LNCAP (cell line): ENCODE results near the gene SCAF1.

Experiments used
- CTCF ChIP-seq: fragments of 450-650 bp; IDR thresholded peaks from 2 replicates; pipeline ENCODE4 v1.5.1; 2017; ENCODE audit warnings: mild to moderate bottlenecking

Gene SCAF1

GRCh38 chr19:49605605-49606004, 36.4 kb upstream of the SCAF1 start:
- no peak for TF ChIP-seq CTCF

- TF ChIP-seq CTCF: no peak
Measured at GRCh38 chr19:49609499-49610092, 32.4 kb upstream of the SCAF1 start.

- no peak for TF ChIP-seq CTCF
Measured at GRCh38 chr19:49613374-49613773, 28.6 kb upstream of the SCAF1 start.

- TF ChIP-seq CTCF: no peak
Measured at GRCh38 chr19:49614096-49614833, 27.7 kb upstream of the SCAF1 start.

GRCh38 chr19:49615861-49616260, 26.1 kb upstream of the SCAF1 start:
- no peak for TF ChIP-seq CTCF

- no peak for TF ChIP-seq CTCF
Measured at GRCh38 chr19:49616532-49616931, 25.5 kb upstream of the SCAF1 start.

GRCh38 chr19:49616945-49617344, 25.1 kb upstream of the SCAF1 start:
- no peak for TF ChIP-seq CTCF
